ENCODE results near the gene PRMT2.

Gene PRMT2

DNA sequence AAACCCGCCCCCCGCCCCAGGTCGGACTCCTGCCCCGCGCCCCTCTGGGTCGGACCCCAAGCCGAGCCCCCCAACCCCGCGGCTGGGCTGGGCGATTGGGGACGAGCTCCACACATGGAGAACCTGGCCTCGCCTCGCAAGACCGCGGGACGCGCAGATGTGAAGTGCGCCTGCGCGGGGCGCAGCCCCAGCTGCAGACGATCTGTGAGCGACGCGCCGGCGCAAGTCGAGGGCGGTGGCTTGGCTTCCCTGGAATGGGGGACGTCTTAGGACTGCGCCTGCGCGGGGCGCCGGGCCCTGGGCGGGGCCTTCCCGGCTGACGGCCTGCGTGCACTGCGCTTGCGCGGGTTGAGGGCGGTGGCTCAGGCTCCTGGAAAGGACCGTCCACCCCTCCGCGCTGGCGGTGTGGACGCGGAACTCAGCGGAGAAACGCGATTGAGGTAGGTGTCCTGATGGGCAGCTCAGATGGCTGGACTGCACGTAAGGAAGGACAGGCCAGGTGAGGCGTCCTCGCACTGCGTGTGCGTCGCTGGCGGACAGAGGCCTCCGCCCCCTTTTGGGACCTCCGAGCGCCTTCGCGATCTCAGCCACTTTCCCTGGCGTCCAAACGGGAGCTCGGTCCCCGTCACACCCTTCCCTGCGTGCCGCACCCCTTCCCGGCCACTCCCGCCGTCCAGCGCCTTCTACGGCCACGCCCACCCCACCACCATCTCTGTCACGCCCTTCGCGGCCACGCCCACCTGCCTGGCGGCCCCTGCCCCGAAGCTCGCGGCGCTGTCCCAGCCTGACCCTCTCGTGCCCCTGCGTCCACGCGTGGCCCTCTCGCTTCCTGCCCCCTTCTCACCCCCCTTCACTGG, at the start of gene PRMT2:
TSS of gene PRMT2 (plus strand) at position 351 of the 857 bp plus-strand sequence. CDS start 1,278 bp downstream, outside the sequence.
- peak; percentile 100 for DNase-seq (ENCODE audit: low spot score)

DNA sequence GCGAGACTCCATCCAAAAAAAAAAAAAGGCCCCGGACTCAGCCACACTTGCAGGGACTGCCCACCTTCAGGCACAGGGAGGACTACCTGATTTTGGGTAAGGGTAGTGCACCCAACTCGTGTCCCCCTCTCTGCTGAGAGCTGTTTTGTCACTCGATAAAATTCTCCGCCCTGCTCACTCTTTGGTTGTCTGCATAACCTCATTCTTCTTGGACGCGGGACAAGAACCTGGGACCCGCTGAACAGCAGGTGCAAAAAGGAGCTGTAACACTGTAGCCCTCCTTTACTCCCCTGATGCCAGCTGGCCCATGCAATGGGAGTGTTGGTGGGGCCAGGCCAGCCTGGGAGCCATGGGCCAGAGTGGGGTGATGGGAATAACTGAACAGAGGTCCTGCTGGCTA, 41.2 kb upstream of the PRMT2 start:
- no peak for DNase-seq (ENCODE audit: low spot score)

DNA sequence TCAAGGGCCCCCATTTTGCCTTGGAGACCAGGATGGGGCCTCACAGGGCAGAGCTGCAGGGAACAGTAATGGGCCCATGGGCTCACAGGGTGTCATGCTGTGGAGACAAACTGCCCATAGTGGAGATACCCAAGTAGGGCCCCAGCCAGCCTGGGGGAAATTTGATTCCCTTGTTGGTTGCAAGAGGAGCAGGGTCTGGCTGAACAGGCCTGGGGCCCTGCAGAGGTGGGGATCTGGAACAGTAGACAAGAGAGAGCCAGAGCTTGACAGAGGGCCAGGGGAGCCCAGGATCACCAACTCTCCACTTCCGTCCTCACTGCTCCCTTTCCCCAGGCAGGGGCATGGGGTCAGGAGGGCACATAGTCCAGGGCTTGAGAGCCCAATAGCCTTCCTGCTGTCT, 39.3 kb upstream of the PRMT2 start:
- DNase-seq (ENCODE audit: low spot score) = no peak

DNA sequence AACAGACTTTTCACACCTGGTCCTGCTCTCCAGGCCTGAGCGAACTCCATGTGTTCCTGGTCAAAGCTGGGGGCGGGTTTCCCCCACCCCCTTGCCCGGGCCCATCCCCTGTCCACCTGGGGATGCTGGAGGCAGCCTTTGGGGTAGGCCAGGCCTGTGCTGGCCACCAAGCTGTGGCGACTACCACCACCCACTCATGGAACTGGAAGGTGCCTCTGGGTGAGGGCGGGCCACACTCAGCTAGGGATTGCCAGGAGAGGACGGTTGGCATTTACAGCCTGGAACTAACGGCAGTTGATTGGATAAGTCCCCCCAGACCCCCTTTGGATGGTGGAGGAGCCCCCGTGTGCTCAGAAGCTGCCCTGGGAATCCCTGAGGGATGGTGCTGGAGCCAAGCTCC, 38.4 kb upstream of the PRMT2 start:
- DNase-seq (ENCODE audit: low spot score) = no peak

DNA sequence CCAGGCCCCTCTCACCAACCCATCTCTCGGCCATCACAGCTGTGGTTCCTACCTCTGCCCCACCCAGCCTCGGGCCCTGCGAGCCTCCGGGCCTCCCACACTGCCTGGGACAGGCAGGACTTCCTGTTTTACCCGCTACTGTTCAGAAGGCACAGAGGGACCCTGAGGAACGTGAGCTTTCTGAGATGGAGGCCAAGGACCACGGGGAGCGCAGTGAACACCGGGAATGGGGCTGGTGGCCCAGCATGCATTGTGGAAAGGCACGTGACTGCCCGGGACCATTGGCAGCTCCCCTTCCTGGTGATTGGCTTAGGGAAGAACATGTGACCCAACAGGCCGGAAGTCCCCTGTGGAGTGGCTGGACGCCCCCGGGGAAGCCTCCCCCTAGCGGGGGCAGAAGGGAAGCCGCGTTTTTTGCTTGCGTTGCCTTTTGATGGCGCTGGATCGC, 37.6 kb upstream of the PRMT2 start:
- no peak for DNase-seq (ENCODE audit: low spot score)

DNA sequence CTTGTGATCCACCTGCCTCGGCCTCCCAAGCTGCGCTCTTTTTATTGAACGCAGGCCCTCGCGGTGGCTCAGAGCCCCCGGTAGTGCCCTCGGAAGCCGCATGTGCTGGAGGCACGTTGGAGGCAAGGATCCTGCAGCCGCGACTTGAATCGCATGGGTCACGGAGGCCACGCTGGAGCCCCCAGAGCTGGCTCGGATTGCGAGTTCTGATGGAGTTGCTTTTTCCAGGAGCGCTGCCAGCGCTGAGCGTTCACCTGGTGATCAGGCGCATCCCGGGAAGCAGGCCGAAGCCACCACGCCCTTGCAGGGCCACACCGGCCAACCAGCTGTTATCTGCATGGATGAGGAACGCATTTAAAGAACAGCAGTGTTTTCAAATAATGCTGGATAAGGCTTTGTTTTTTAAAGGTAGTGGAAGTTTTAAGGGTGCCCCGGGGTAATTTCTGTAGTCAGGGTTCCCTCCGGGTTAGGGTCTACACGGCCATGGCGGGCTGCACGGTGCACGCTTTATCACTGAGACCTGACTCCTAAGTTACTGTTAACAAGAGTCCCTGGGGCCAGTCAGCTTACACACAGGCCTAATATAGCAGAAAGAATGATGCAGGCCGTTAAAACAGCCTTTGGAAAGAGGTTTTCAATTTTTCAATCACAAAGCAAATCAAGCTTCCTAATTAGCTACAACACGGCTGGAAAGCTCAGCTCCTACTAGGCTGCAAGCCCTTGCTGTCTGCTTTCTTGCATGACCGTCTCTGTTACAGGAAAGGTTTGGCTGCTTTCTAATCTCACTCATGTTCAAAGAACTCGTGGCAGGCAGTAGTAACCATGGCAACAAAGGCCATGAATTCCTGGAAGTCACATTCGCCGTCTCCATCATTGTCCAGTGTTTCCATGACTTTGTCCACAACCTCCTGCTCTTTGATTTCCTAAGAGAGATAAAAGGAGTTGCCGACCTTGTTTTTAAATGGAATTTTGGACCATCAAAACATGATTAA, 36.6 kb upstream of the PRMT2 start:
- DNase-seq (ENCODE audit: low spot score) = peak; percentile 41

DNA sequence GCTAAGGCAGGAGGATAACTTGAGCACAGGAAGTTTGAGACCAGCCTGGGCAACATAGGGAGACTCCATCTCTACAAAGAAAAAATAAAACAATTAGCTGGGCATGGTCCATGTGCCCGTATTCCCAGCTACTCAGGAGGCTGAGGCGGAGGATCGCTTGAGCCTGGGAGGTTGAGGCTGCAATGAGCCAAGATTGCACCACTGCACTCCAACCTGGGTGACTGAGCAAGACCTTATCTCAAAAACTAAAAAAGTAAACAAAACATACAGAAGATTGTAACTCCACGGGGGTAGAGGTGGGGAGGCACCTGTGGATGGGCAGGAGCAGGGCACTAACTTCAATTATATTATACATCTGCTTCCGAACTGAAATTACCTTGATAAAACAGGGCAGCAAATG, 35.2 kb upstream of the PRMT2 start:
- DNase-seq (ENCODE audit: low spot score) = no peak

DNA sequence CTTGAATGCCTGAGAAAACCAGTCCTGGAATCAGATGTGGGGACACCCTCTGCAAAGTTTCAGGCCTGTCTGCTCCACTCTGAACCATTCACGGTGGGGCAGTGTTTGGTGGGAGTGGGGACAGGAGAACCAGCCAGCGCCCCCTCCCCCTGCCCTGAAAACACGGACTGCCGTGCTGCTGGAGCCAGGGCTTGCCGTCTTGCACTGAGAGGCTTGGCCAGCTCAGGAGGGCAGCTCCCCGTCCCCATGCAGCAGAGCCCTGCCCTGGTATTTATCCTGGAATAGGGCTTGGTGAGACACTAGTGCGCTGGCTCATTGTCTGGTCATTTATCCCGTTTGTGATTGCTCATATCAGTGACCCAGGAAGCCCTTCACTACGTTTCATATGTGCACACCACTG, 34.5 kb upstream of the PRMT2 start:
- no peak for DNase-seq (ENCODE audit: low spot score)

DNA sequence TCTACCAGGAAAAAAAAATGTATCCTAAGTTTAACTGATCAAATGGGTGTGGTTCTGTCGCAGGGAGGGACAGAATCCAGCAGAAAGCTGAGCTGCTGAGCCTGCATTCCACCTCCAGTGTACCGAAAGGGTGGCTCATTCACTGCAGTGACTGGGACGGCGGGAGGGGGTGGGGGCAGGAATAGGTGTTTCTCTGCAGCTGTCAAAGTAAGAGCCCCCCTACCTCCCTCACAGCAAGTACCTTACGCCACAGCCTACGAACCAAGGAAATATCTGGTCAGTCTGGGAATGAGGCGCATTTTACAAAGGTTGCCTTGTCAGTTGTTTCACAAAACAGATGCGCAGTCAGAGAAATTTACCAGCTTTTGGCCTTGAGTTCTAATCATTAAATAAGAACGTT, 32.2 kb upstream of the PRMT2 start:
- DNase-seq (ENCODE audit: low spot score) = peak; percentile 80

DNA sequence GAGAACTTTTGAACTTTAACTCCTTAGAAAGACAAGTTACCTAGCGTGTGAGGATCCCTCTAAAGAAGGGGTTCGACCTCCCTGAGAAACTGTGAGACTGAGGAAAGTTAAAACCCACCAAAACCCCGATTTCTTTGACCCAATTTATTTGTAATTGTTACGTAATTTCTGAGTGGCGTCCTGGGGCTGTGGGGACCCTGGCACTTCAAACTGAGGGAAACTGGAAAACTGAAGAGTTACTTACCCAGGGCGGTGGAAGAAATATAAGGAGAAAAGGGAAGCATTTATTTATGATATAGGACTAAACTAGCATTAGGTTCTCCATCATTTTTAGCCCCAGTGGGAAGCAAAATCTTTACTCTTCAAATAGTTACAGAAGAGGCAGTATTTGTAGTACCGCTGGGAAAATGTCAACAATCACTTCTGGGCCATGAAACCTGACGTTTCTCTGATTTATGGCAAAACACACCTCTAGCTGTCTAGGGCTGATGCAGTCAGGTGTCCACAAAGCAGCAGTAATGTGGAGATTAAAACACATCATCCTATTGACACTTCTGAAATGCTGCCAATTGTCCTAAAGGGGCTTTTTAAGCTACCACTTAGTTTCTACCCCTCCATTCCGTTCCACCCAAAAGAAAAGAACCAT, 31.0 kb upstream of the PRMT2 start:
- DNase-seq (ENCODE audit: low spot score) = no peak

DNA sequence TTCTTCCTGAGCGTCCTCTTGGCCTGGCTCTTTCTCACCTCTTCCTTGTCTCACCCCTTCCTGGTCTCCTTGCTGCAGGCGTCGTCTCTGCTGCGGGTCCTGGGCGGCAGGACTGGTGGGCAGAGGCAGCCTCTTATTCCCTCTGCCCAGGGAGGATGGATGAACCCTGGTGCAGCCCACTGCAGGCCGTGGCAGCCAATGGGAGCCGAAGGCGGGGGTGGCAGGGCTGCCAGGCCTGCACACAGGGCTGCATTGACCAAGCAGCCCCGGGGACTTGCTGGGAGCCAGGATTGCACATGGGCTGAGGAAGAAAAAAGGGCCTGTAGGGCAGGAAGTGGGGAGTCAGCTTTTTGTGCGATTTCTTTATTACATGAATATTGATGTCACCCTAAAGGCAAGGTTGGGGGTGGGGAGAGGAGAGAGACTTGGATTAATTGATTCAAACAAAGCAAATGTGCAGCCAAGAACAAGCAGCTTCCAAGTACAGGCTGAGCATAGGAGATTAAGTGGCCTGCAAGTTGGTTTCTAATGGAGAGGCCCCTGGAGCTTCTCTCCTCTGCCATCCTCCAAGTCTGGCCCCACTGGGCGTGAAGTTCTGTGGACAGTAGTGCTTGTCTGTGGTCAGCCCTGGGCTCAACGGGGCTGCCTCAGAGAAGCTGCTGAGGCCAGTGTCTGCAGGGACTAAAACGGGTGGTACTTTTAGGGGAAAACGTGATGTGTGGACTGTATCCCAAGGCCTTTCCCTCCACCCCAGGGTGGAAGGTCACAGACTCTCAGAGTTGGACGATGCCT, 30.3 kb upstream of the PRMT2 start, which contains the start of gene S100B:
TSS of gene S100B (minus strand) at position 108 of the 792 bp plus-strand sequence. CDS start 2,667 bp downstream, outside the sequence.
- DNase-seq (ENCODE audit: low spot score) = peak; percentile 72

DNA sequence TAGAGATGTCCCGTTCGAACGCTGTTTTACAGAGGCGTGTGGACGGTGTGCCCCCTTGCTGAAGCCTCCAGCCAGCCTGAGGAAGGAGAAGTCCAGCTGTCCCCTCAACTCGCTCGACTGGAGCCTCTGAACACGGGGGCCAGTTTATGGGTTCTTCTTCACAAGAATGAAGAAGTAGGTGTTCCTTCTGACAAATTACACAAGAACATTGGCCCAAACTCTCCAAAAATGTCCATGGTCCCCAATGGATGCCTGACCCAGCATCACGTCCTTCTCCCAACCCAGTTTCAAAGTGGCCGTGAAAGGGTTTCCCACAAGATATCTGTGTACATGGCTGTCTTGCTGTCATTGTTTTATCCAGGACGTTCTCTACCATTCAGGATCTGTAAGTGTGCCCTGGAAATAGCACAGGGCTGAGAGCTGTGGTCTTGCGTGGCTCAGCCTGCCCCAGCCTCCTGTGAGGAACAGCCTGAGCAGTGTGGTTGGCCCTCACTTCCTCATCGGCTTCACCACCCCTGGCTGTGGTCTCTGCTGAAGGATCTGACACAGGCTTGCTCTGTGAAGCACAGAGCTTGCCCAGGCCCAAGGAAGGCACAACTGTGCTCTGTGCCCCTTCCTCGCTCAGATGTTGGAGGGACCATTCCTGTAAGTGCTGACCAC, 29.6 kb upstream of the PRMT2 start:
- DNase-seq (ENCODE audit: low spot score) = no peak

DNA sequence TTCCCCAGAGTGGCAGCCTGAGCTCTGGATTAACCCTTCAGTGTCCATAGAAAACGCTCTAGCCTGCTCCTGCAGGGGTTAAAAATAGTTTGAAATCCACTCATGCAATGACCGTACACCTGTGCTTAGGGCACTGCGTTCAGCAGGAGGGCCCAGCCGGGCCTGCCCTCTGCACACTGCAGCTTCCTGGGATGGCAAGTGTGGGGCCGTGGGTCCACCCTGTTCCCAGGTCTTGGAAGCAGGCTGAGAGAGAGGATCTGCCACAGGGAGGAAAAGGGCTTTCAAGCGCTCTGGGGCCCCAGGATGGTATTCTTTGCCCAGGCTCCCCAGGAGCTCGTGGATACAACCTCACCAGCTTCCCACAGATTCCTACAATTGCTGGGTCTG, 29.1 kb upstream of the PRMT2 start:
- no peak for DNase-seq (ENCODE audit: low spot score)

DNA sequence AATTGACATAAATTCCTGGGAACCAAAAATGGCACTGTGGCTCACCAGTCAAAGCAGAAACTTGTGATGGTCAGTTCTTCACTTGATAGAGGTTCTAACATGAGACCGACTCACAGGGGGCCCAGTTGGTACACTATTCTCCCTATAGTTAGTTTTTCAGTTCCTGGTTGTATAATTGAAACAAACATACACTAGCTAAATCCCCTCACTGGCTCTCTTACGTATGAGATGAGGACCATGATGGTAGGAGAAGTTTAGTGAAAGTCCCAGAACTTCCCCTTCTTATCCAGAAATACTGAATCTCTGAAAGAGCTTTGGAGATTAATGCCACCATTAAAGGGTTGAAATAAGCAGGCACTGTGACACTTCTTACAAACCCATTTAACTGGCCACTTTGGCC, 27.8 kb upstream of the PRMT2 start:
- DNase-seq (ENCODE audit: low spot score) = no peak

DNA sequence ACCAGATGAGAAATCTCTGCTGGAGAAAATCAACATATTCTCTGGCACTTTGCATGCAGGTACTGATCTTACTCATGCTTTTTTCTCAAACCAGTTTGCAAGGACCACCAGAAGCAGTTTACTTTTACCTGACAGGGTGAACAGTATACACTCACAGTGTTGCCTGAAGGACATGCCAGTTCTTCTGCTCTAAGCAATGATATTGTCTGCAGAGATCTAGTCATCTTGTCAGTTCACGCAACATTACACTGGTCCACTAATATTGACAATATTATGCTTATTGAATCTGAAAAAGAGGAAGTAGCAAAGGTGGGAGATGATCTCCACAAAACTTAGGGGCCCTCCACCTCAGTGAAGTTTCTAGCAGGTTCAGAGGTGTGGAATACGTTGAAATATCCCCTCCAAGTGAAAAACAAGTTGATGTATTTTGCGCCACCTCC, 26.8 kb upstream of the PRMT2 start:
- DNase-seq (ENCODE audit: low spot score) = no peak

DNA sequence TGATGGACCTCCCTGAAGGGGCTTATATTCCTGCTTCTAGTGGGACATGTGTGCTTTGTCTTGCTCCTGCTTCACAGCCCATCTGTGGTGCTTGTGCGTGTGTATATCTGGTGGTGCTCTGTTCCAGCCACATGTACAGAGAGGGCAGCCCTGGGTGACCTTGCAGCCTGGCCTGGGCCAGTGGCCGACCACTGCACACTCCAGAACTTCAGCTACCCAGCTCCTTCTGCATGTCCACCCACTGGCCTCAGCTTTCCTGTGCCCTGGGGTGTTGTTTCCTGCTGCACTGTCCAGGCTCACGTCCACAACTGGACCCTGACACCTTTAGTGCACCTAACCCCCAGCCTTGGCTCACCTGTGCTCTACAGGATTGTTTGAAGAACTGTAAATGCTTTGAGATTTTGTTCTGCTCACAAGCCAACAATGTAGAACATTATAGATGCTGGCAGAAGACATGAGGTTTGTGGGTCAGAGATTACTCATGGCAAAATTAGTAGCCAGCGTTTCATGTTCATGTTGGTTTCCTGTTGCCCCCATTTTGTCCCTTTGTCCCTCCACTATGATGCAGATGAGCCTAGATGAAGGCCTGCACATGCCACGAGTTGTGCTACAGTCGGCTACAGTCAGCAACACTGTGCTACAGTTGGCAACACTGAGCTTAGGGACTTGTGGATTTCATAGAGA, 25.3 kb upstream of the PRMT2 start:
- no peak for DNase-seq (ENCODE audit: low spot score)

DNA sequence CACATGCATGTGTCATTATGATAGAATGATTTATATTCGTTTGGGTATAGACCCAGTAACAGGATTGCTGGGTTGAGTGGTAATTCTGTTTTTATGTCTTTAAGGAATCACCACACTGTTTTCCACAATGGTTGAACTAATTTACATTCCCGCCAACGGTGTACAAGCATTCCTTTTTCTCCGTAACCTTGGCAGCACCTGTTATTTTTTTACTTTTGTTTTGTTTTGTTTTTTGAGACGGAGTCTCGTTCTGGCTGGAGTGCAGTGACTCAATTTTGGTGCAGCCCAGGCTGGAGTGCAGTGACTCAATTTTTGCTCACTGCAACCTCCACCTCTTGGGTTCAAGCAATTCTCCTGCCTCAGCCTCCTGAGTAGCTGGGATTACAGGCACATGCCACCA, 22.1 kb upstream of the PRMT2 start:
- no peak for DNase-seq (ENCODE audit: low spot score)

DNA sequence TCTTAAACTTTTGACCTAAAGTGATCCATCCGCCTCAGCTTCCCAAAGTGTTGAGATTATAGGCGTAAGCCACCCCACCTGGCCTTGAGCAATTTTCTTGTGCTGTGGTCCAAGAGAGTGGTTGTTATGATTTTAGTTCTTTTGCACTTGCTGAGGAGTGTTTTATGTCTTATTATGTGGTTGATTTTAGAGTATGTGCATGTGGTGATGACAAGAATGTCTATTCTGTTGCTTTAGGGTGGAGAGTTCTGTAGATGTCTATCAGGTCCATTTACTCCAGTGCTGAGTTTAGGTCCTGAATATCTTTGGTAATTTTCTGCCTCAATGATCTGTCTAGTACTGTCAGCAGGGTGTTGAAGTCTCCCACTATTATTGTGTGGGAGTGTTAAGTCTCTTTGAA, 19.4 kb upstream of the PRMT2 start:
- DNase-seq (ENCODE audit: low spot score) = no peak

DNA sequence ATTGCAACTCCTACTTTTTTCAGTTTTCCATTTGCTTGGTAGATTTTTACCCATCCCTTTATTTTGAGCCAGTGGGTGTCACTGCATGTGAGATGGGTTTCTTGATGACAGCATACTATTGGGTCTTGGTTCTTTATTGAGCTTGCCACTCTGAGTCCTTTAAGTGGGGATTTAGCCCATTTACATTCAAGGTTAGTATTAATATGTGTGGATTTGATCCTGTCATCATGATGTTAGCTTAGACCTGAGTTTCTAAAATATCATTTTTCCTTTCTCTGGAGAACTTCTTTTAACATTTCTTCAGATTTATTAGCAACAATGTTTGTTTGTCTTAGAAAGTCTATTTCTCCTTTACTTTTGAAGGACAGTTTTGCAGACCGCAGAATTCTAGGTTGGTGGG, 18.8 kb upstream of the PRMT2 start:
- DNase-seq (ENCODE audit: low spot score) = no peak
